ENCODE data around the gene FXR2. TPM values are rescaled to one million over a fixed set of nuclear protein-coding genes. Genes with fewer than 3 reads are reported as not detected.
"Not testable (repeated sequence)": the region's sequence is repeated elsewhere in the genome, so short reads cannot be mapped to it uniquely, and the experiment has no call there.

FXR2 gene
- total RNA-seq, 3 donors from 2014 or later (not counting 1 experiment from before 2014, with no cell fraction given), result 23.7 to 40.2 (median 29.5) TPM

DNA sequence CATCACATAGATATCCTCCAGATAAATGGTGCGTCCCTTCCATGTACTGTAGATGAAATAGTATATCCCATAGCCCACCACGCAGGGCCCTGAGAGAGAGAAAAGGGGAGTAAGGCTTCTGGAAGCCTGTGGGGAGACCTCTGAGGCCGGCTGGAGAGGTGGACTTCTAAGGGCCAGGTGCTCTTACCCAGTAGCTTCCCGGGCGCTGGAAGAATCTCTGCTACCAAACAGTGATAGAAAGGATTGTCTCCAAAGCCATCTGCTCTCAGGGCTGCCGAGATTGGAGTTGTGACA, 12.2 kb upstream of the FXR2 start:
- peaks cover 2% of the 10 kb centered on the region for H3K36me3 ChIP-seq (ENCODE audit: control insufficient read depth, insufficient read depth, low read length)
- H3K27ac ChIP-seq (ENCODE audit: low read length), result no peak overlapping the region
- H3K4me1 ChIP-seq (ENCODE audit: control insufficient read depth, insufficient read depth, low read length), result peaks cover 17% of the 10 kb centered on the region
- Mint-ChIP-seq H3K36me3 (no peaks in the 10 kb centered on the region), H3K9me3 (no peaks in the 10 kb centered on the region), H3K4me3 (peak overlapping the region; percentile 92), H3K4me1 (peaks cover 12 to 14% of the 10 kb centered on the region in 2 donors), H3K27me3 (ENCODE audit: low read depth in 2 of 2) (no peaks in the 10 kb centered on the region), H3K27ac (peak overlapping the region; percentile 73 to 91)
- 33% methylated on average over 5 of the region's 6 CpGs for WGBS (ENCODE audit: insufficient coverage)
- TF ChIP-seq CTCF (IDR thresholded peaks at IDR 0.05), result no peak
- DNase-seq (peak in 1 of 2 donors; percentile 13), ATAC-seq (no peak)
- intact Hi-C loops (cut with micrococcal nuclease), result no loop called here
- peak overlapping the region; percentile 78 for H3K4me3 ChIP-seq (ENCODE audit: low read length)
- H3K27me3 ChIP-seq (ENCODE audit: control insufficient read depth, insufficient read depth, low read length), result no peaks in the 10 kb centered on the region
- H3K9me3 ChIP-seq (ENCODE audit: control insufficient read depth, insufficient read depth, low read length), result no peaks in the 10 kb centered on the region

GRCh38 chr17:7626307-7626706, 11.6 kb upstream of the FXR2 start:
- Mint-ChIP-seq H3K4me1 (peaks cover 12 to 14% of the 10 kb centered on the region in 2 donors), H3K36me3 (no peaks in the 10 kb centered on the region), H3K27me3 (ENCODE audit: low read depth in 2 of 2) (no peaks in the 10 kb centered on the region), H3K9me3 (no peaks in the 10 kb centered on the region), H3K27ac (peak overlapping the region; percentile 73 to 91), H3K4me3 (peak overlapping the region; percentile 92)
- 92% methylated on average over 7 of the region's 7 CpGs for WGBS (ENCODE audit: insufficient coverage)
- peak in 1 of 2 donors; percentile 11 for DNase-seq
- no peak for TF ChIP-seq CTCF (IDR thresholded peaks at IDR 0.05)
- Histone ChIP-seq H3K36me3 (ENCODE audit: control insufficient read depth, insufficient read depth, low read length) (peaks cover 2% of the 10 kb centered on the region), H3K9me3 (ENCODE audit: control insufficient read depth, insufficient read depth, low read length) (no peaks in the 10 kb centered on the region), H3K4me1 (ENCODE audit: control insufficient read depth, insufficient read depth, low read length) (peaks cover 17% of the 10 kb centered on the region), H3K27ac (ENCODE audit: low read length) (no peak overlapping the region), H3K27me3 (ENCODE audit: control insufficient read depth, insufficient read depth, low read length) (no peaks in the 10 kb centered on the region), H3K4me3 (ENCODE audit: low read length) (no peak overlapping the region)
- intact Hi-C loops (cut with micrococcal nuclease), result no loop called here
- no peak for ATAC-seq

DNA sequence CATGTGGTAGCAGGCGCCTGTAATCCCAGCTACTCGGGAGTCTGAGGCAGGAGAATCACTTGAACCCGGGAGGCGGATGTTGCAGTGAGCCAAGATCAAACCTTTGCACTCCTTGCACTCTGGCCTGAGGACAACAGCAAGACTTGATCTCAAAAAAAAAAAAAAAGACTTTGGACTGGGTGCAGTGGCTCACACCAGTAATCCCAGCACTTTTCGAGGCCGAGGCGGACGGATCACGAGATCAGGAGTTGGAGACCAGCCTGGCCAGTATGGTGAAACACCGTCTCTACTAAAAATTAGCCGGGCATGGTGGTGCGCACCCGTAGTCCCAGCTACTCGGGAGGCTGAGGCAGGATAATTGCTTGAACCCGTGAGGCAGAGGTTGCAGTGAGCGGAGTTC, 11.1 kb upstream of the FXR2 start:
- H3K4me3 ChIP-seq (ENCODE audit: low read length); intact Hi-C loops (cut with micrococcal nuclease); H3K36me3 ChIP-seq (ENCODE audit: control insufficient read depth, insufficient read depth, low read length); DNase-seq; H3K4me3 Mint-ChIP-seq; H3K27ac ChIP-seq (ENCODE audit: low read length); ATAC-seq; H3K9me3 Mint-ChIP-seq; H3K9me3 ChIP-seq (ENCODE audit: control insufficient read depth, insufficient read depth, low read length); H3K27me3 Mint-ChIP-seq (ENCODE audit: low read depth in 2 of 2); H3K27me3 ChIP-seq (ENCODE audit: control insufficient read depth, insufficient read depth, low read length); H3K27ac Mint-ChIP-seq; H3K36me3 Mint-ChIP-seq: not testable (repeated sequence)
- H3K4me1 Mint-ChIP-seq, result peaks cover 12 to 14% of the 10 kb centered on the region in 2 donors
- 98% methylated on average over 16 of the region's 16 CpGs for WGBS (ENCODE audit: insufficient coverage)
- H3K4me1 ChIP-seq (ENCODE audit: control insufficient read depth, insufficient read depth, low read length), result peaks cover 17% of the 10 kb centered on the region

DNA sequence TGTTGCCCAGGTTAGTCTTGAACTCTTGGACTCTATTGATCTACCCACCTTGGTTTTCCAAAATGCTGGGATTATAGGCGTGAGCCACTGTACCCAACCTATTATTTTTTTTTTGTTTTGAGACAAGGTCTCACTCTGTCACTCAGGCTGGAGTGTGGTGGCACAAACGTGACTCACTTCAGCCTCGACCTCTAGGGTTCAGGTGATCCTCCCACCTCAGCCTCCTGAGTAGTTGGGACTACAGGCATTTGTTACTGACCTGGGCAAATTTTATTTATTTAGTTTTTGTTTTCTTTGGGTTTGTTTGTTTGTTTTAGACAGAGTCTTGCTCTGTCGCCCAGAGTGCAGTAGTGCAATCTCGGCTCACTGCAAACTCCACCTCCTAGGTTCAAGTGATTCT, 9.0 kb upstream of the FXR2 start:
- no peak for DNase-seq
- Histone ChIP-seq H3K9me3 (ENCODE audit: control insufficient read depth, insufficient read depth, low read length) (no peaks in the 10 kb centered on the region), H3K27ac (ENCODE audit: low read length) (no peak overlapping the region), H3K4me3 (ENCODE audit: low read length) (no peak overlapping the region), H3K27me3 (ENCODE audit: control insufficient read depth, insufficient read depth, low read length) (no peaks in the 10 kb centered on the region), H3K4me1 (ENCODE audit: control insufficient read depth, insufficient read depth, low read length) (peaks cover 17% of the 10 kb centered on the region), H3K36me3 (ENCODE audit: control insufficient read depth, insufficient read depth, low read length) (peaks cover 2% of the 10 kb centered on the region)
- H3K4me3 Mint-ChIP-seq, result no peak overlapping the region
- H3K4me1 Mint-ChIP-seq, result peaks cover 12 to 14% of the 10 kb centered on the region in 2 donors
- 85% methylated on average over 5 of the region's 5 CpGs for WGBS (ENCODE audit: insufficient coverage)
- ATAC-seq, result no peak
- H3K27me3 Mint-ChIP-seq (ENCODE audit: low read depth in 2 of 2), result no peaks in the 10 kb centered on the region
- intact Hi-C loops (cut with micrococcal nuclease), result no loop called here
- no peaks in the 10 kb centered on the region for H3K9me3 Mint-ChIP-seq
- no peak overlapping the region for H3K27ac Mint-ChIP-seq
- no peaks in the 10 kb centered on the region for H3K36me3 Mint-ChIP-seq
- no peak for TF ChIP-seq CTCF (IDR thresholded peaks at IDR 0.05)
